GM21786 (cell line): Measurements from ENCODE around the gene CTLA4.

ENCODE experiments used
- ATAC-seq: cut with Tn5 transposase; IDR thresholded peaks from one replicate; pipeline ENCODE4 v1.9.1; 2021; ENCODE audit not compliant: unreplicated experiment

Gene CTLA4

GRCh38 chr2:203867561-203868200 is at the start of gene CTLA4:
CTLA4 (plus strand) TSS chr2:203867771; CDS start chr2:203867943, 172 bp downstream.
- no peak for ATAC-seq

- no peak for ATAC-seq
Observed at GRCh38 chr2:203818656-203819055, 48.9 kb upstream of the CTLA4 start.

GRCh38 chr2:203819434-203820133 is 48.0 kb upstream of the CTLA4 start:
- ATAC-seq, result no peak

GRCh38 chr2:203820969-203821368 is 46.6 kb upstream of the CTLA4 start:
- peak; percentile 81 for ATAC-seq

GRCh38 chr2:203822240-203822639 is 45.3 kb upstream of the CTLA4 start:
- ATAC-seq, result no peak

- ATAC-seq, result no peak
Observed at GRCh38 chr2:203823173-203823572, 44.4 kb upstream of the CTLA4 start.

GRCh38 chr2:203824057-203824456 is 43.5 kb upstream of the CTLA4 start:
- ATAC-seq, result no peak

GRCh38 chr2:203824603-203825002 is 43.0 kb upstream of the CTLA4 start:
- no peak for ATAC-seq

- no peak for ATAC-seq
Observed at GRCh38 chr2:203826704-203827103, 40.9 kb upstream of the CTLA4 start.

- no peak for ATAC-seq
Observed at GRCh38 chr2:203830304-203831055, 37.1 kb upstream of the CTLA4 start.

GRCh38 chr2:203835420-203835819 is 32.2 kb upstream of the CTLA4 start:
- ATAC-seq, result no peak

- no peak for ATAC-seq
Observed at GRCh38 chr2:203835892-203836800, 31.4 kb upstream of the CTLA4 start.

- no peak for ATAC-seq
Observed at GRCh38 chr2:203840655-203841205, 26.8 kb upstream of the CTLA4 start.

- no peak for ATAC-seq
Observed at GRCh38 chr2:203841654-203842053, 25.9 kb upstream of the CTLA4 start.

GRCh38 chr2:203842373-203842772 is 25.2 kb upstream of the CTLA4 start:
- ATAC-seq, result no peak

- no peak for ATAC-seq
Observed at GRCh38 chr2:203846490-203847105, 21.0 kb upstream of the CTLA4 start.

GRCh38 chr2:203849010-203849409 is 18.6 kb upstream of the CTLA4 start:
- no peak for ATAC-seq

- ATAC-seq, result no peak
Observed at GRCh38 chr2:203852760-203853159, 14.8 kb upstream of the CTLA4 start.

- ATAC-seq, result no peak
Observed at GRCh38 chr2:203853271-203853670, 14.3 kb upstream of the CTLA4 start.

GRCh38 chr2:203853722-203854121 is 13.8 kb upstream of the CTLA4 start:
- no peak for ATAC-seq
